ENCODE results near the gene SLC9A9. TPM values are rescaled to one million over a fixed set of nuclear protein-coding genes. Genes with fewer than 3 reads are reported as not detected.

The SLC9A9 gene
- total and polyA plus RNA-seq, 8 donors = 0.28 to 5.9 (median 0.75) TPM

DNA sequence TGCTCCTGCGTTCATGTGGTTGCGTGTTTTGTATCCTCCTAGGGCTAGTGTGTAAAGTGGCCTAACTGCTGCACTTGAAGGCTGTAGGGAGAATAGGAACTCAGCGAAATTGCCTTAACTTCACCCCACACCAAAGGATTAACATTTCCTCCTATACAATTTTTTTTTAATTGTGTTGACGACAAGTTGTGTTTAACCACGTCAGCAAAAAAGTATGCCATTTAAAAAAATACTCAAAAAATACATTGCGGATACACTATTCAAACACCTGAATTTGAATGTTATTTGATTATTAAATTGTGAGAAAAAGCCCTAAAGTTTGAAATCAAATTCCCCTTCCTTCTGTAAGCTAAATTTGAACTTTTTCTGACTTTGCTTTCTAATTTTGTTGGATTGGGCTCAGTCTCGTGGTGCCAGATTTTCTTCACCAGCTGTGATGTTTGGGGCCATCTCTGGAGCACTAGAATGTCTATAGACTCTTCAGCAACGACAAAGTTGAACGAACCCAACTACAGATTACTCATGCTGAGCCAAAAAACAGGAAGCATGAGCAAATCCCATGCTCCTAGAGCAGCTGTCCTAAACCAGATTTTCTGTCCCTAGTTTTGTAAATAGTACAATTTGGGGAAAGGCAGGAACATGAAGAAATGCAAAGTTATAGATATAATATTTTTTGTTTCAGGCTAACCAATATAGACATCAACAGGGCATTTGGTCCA lies 8.1 kb upstream of the SLC9A9 start:
- H3K27ac ChIP-seq = no peak overlapping the region
- FAIRE-seq = no peak

DNA sequence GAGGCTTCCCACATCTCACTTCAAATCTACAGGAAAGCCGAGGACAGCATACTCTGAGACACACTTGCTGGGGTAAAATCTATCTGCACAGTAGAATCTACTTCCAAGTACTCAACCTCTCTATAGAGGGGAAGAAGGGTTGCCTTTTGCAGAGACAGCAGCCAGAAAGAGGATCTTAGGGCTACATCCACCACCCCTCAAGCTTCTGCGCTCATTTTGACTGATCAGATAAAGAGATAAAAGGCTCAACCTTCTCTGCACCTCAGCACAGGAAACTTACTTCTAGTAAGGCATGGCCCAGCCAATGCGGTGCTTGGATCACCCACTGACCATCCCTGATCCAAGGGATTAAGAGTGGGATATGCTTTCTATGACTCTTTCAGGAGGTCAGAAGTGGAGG lies 6.9 kb upstream of the SLC9A9 start:
- Histone ChIP-seq H3K4me1 (no peaks in the 10 kb centered on the region), H3K27ac (no peak overlapping the region), H3K27me3 (no peaks in the 10 kb centered on the region), H3K9me3 (no peaks in the 10 kb centered on the region), H3K4me3 (no peak overlapping the region), H3K36me3 (no peaks in the 10 kb centered on the region)
- DNase-seq (no peak), ATAC-seq (no peak), FAIRE-seq (no peak)
- WGBS, 2 donors = 77 to 90% methylated on average over 3 of the region's 3 CpGs
- TF ChIP-seq, protein P1, sequence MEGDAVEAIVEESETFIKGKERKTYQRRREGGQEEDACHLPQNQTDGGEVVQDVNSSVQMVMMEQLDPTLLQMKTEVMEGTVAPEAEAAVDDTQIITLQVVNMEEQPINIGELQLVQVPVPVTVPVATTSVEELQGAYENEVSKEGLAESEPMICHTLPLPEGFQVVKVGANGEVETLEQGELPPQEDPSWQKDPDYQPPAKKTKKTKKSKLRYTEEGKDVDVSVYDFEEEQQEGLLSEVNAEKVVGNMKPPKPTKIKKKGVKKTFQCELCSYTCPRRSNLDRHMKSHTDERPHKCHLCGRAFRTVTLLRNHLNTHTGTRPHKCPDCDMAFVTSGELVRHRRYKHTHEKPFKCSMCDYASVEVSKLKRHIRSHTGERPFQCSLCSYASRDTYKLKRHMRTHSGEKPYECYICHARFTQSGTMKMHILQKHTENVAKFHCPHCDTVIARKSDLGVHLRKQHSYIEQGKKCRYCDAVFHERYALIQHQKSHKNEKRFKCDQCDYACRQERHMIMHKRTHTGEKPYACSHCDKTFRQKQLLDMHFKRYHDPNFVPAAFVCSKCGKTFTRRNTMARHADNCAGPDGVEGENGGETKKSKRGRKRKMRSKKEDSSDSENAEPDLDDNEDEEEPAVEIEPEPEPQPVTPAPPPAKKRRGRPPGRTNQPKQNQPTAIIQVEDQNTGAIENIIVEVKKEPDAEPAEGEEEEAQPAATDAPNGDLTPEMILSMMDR (IDR thresholded peaks at IDR 0.05) = no peak
- intact Hi-C loops (cut with DNase I) = no loop called here

More for the DNA sequence above, 8.1 kb upstream of the SLC9A9 start:
- Histone ChIP-seq H3K4me1 (no peaks in the 10 kb centered on the region), H3K9me3 (no peaks in the 10 kb centered on the region), H3K27me3 (no peaks in the 10 kb centered on the region), H3K4me3 (no peak overlapping the region), H3K36me3 (no peaks in the 10 kb centered on the region)
- ATAC-seq (no peak), DNase-seq (no peak)
- 66 to 80% methylated on average over 9 of the region's 9 CpGs for WGBS, 2 donors
- TF ChIP-seq, protein P1 (IDR thresholded peaks at IDR 0.05) = no peak
- intact Hi-C loops (cut with DNase I) = no loop called here

DNA sequence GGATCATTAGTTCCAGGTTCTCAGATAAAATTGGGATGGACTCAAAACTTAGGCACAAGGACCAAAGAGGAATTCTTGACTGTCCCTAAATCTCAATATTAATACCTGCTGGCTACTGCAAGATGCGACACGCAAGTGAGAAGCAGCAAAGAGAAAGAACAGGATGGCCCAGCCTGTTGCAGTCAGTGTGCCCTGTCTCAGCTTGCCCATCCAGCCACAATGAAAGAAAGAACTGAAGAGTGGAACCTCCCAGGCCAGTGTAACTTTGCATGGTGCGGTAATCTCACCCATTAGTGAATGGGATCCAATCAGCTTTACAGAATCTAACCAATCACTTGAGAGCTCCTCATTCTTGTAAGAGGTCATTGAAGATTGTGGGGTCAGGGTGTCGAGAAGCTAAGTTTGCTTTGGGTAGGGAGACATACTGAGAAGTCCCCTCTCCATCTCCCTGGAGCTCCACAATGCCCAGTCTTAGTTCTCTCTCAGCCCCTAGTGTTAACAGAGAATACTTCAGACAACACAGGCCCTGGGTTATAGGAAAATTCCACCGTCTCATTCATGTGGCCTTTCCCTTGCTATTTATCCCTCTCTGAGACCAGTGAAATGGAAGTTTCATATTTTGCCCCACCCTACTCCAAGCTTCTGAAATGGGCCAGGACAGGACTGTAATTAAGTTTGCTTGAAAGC lies 3.2 kb upstream of the SLC9A9 start:
- no peak for FAIRE-seq
- DNase-seq = no peak
- Histone ChIP-seq H3K27ac (no peak overlapping the region), H3K4me3 (no peak overlapping the region), H3K9me3 (no peaks in the 10 kb centered on the region), H3K36me3 (no peaks in the 10 kb centered on the region), H3K4me1 (no peaks in the 10 kb centered on the region), H3K27me3 (no peaks in the 10 kb centered on the region)
- no peak for ATAC-seq
- intact Hi-C loops (cut with DNase I) = no loop called here
- WGBS, 2 donors = 79 to 85% methylated on average over 5 of the region's 5 CpGs
- TF ChIP-seq, protein P1 (IDR thresholded peaks at IDR 0.05) = no peak

DNA sequence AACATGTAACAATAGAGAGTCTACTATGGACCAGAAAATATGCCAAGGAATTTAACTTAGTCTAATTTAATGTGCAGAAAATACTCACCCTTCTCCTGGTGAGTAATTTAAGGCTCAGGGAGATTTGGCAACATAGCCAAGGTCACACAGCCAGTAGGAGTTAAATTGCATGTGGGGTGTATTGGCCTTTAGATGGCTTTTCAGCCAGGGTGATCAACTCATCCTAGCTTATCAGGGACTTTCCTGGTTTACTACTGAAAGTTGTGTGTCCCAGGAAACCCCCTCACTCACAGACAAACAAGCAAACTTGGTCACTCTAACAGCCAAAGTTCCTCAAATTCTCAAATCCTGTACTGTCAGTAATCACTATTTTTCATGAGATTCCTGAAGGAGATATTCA lies 2.6 kb upstream of the SLC9A9 start:
- Histone ChIP-seq H3K27ac (no peak overlapping the region), H3K36me3 (no peaks in the 10 kb centered on the region), H3K4me1 (no peaks in the 10 kb centered on the region), H3K4me3 (no peak overlapping the region), H3K9me3 (no peaks in the 10 kb centered on the region), H3K27me3 (no peaks in the 10 kb centered on the region)
- intact Hi-C loops (cut with DNase I) = no loop called here
- DNase-seq = no peak
- no peak for ATAC-seq
- TF ChIP-seq, protein P1 (IDR thresholded peaks at IDR 0.05) = no peak
- no peak for FAIRE-seq
